K562 (cell line): ENCODE results near the gene IP6K3. TPM values are rescaled to one million over a fixed set of nuclear protein-coding genes. Genes with fewer than 3 reads are reported as not detected.

Experiments
- E2F1 ChIP-seq: sonication (generic); formaldehyde crosslinking; IDR thresholded peaks from 2 replicates; pipeline ENCODE4 v1.8.1; 2023; ENCODE audit warnings: mild to moderate bottlenecking, missing genetic modification reagents, moderate library complexity
- E2F5 ChIP-seq: sonication (generic); formaldehyde crosslinking; IDR thresholded peaks from 2 replicates; pipeline ENCODE4 v1.8.0; 2022; ENCODE audit warnings: mild to moderate bottlenecking, missing genetic modification reagents
- FOXK2 ChIP-seq, 2 experiments: fragments of 450-650 bp; IDR thresholded peaks in 1 of 2; conservative IDR thresholded peaks in 1 of 2; 2 replicates each; pipeline ENCODE4 v1.6.1; 2016; ENCODE audit warnings: low read depth in 2 of 2, mild to moderate bottlenecking in 1 of 2
- HES1 ChIP-seq: fragments of 450-650 bp; IDR thresholded peaks from 2 replicates; pipeline ENCODE4 v1.6.1; 2016; ENCODE audit warnings: low read depth, mild to moderate bottlenecking, moderate library complexity
- MGA ChIP-seq: fragments of 450-650 bp; IDR thresholded peaks from 2 replicates; pipeline ENCODE4 v1.6.1; 2016; ENCODE audit warnings: mild to moderate bottlenecking, moderate library complexity
- OTX1 ChIP-seq: fragments of 450-650 bp; formaldehyde crosslinking; IDR thresholded peaks from 2 replicates; pipeline ENCODE4 v1.4.0; 2022; ENCODE audit warnings: mild to moderate bottlenecking
- RBM39 ChIP-seq: fragments of 200-400 bp; formaldehyde crosslinking; optimal IDR thresholded peaks from 2 replicates; pipeline ENCODE3; 2018; ENCODE audit warnings: low read depth, low read length
- SUPT5H ChIP-seq: fragments of 450-650 bp; IDR thresholded peaks from 2 replicates; pipeline ENCODE4 v1.6.1; 2016
- ZNF146 ChIP-seq: IDR thresholded peaks from one replicate; pipeline ENCODE4 v1.6.1; 2018; ENCODE audit warnings: missing compliant biosample characterization; ENCODE audit not compliant: unreplicated experiment
- ZNF311 ChIP-seq: fragments of 250-450 bp; sonication (Bioruptor Pico); IDR thresholded peaks from 2 replicates; pipeline ENCODE4 v1.4.0; 2020; ENCODE audit warnings: mild to moderate bottlenecking, moderate library complexity
- ZNF766 ChIP-seq: fragments of 200-800 bp; sonication (Bioruptor generic); conservative IDR thresholded peaks from 2 replicates; pipeline ENCODE4 v1.6.1; 2016; ENCODE audit warnings: missing genetic modification characterization, missing compliant biosample characterization
- polyA plus RNA-seq, 8 experiments: library from polyadenylated mRNA; depleted of rRNA in 4 of 8; stranded (reverse) in 5 of 8; unstranded in 3 of 8; fragments of >200 nt; fragmentation: Nextera tagmentation in 2 of 8; fragmentation: Illumina TruSeq in 1 of 8; extraction: Ambion mirVana in 2 of 8; extraction: Trizol in 1 of 8; gene quantifications; 2 replicates each; pipeline versions ENCODE4 v1.2.1 to v1.2.3, GENCODE V29; 2011 to 2014; ENCODE audit warnings: inconsistent platforms in 1 of 8, missing spikeins in 1 of 8
- total RNA-seq, 7 experiments: library from RNA; depleted of rRNA in 6 of 7; stranded (reverse); fragments of >200 nt in 6 of 7; fragmentation: Illumina TruSeq in 2 of 7; extraction: Trizol in 2 of 7; gene quantifications; 2 replicates each; pipeline versions ENCODE4 v1.2.1 to v1.2.3, GENCODE V29; 2011 to 2021; ENCODE audit warnings: low replicate concordance in 1 of 7

The IP6K3 gene
- total and polyA plus RNA-seq, 9 of the 15 experiments (the other 6 are each of a cell fraction or from before 2014, with no cell fraction given), result not detected

- TF ChIP-seq MGA (peak; percentile 96), ZNF766 (peak; percentile 67; the same call in 1 of the 2 replicates), OTX1 (CRISPR knock-in tag) (peak; percentile 44; the same call in 1 of the 2 replicates), FOXK2 (conservative IDR thresholded peaks at IDR 0.05 in 1 of 2, IDR thresholded peaks at IDR 0.05 in 1 of 2; ENCODE audit: low read depth in 2 of 2) (no peak), SUPT5H (peak; percentile 99), ZNF311 (no peak), HES1 (no peak), RBM39 (no peak), ZNF146 (CRISPR knock-in tag) (no peak), E2F1 (CRISPR knock-in tag) (peak; percentile 99), E2F5 (CRISPR knock-in tag) (peak; percentile 65; the same call in 1 of the 2 replicates)
These were observed 35.3 kb downstream of the IP6K3 start, which contains the start of gene UQCC2 (continued) for GRCh38 chr6:33711140-33712129.
